Activated CD4-positive, alpha-beta memory T cell treated with anti-CD3 and anti-CD28 coated beads, Interleukin-2, amount 10 ng/mL, durations not matched to agents 7 days and 5 days (primary cell): Measurements from ENCODE around the gene SLCO2A1. TPM values are rescaled to one million over a fixed set of nuclear protein-coding genes. Genes with fewer than 3 reads are reported as not detected.

ENCODE experiments used
- CTCF ChIA-PET: fragments of 350-600 bp; sonication (Branson Sonifier 250); formaldehyde crosslinking; loops from one replicate; lab custom pipeline; 2021; ENCODE audit warnings: antibody characterized with exemption, inconsistent platforms; lab: Charles Lee
- POLR2A ChIA-PET: fragments of 350-600 bp; sonication (Branson Sonifier 250); formaldehyde crosslinking; loops from one replicate; lab custom pipeline; 2021; ENCODE audit warnings: antibody characterized with exemption; lab: Charles Lee
- DNase-seq: peaks from one replicate; pipeline ENCODE4 v3.0.0-alpha.2; 2020
- H3K27ac Mint-ChIP-seq: one replicate; pipeline ENCODE4 v1.8.0; 2021; ENCODE audit warnings: mild to moderate bottlenecking, mixed read lengths
- H3K27me3 Mint-ChIP-seq: one replicate; pipeline ENCODE4 v1.8.0; 2021; ENCODE audit warnings: mixed read lengths
- H3K36me3 Mint-ChIP-seq: one replicate; pipeline ENCODE4 v1.8.0; 2021; ENCODE audit warnings: low read depth, mixed read lengths
- H3K4me1 Mint-ChIP-seq: one replicate; pipeline ENCODE4 v1.8.0; 2021; ENCODE audit warnings: mixed read lengths
- H3K4me3 Mint-ChIP-seq: one replicate; pipeline ENCODE4 v1.8.0; 2021; ENCODE audit warnings: mild to moderate bottlenecking, mixed read lengths
- H3K9me3 Mint-ChIP-seq: one replicate; pipeline ENCODE4 v1.8.0; 2021; ENCODE audit warnings: mixed read lengths
- total RNA-seq, 2 experiments: library from RNA; stranded (reverse); gene quantifications; one replicate each; pipeline ENCODE4 v1.2.3, GENCODE V29; 2021

Gene SLCO2A1
- total RNA-seq, 2 experiments from 2014 or later = not detected

DNA sequence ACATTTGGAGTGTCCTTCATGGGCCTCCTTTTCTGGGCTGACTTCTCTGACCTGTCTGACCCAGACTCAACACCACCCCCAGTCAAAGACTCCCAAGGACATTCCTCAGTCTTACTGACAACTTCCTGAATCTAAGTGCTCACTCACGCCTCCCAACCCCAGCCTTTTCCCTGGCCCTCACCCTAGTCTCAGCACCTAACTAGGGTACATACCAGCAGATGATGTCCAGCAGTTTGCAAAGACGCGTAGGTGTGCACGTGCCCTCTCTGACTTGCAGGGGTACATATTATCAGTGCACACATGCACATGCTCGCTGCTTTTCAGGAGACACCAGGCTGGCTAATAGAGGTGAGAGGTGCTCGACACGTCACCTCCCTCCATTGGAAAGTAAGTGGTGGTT, 38.7 kb upstream of the SLCO2A1 start:
- DNase-seq = no peak
- Mint-ChIP-seq H3K27ac (no peak overlapping the region), H3K4me1 (no peaks in the 10 kb centered on the region), H3K4me3 (no peak overlapping the region), H3K9me3 (no peaks in the 10 kb centered on the region), H3K36me3 (no peaks in the 10 kb centered on the region), H3K27me3 (no peaks in the 10 kb centered on the region)
- CTCF ChIA-PET = no interaction called here
- POLR2A ChIA-PET = no interaction called here

DNA sequence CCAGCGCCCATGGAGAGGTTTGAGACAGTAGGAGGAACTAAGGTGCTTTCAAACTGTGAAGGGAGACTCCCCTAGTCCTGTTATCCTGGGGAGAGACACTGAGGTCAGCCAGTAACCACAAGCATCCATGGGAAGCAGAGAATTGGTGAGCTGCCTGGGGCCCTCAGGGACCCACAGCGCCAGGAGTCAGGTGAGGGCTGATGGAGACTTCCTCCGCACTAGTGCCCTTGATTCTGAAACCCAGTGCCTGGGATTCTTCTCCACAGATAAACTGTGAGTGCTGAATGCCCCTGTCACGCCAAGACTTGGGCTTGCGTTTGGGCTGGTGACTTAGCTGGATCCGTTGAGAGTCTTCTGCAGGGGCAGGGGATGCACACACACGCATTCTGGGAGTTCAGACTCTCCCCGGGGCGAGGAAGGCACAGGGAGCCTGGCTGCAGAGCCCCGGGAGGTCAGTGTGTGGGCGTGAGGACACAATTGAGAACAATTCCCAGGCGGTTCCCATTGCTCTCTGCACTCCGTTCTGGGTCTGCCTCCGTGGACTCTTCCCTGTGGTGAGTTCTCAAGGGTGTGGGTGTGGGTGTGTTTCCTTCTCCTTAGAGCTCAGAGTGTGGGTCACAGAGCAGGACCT, 37.9 kb upstream of the SLCO2A1 start:
- POLR2A ChIA-PET = no interaction called here
- no peak for DNase-seq
- H3K9me3 Mint-ChIP-seq = no peaks in the 10 kb centered on the region
- H3K4me3 Mint-ChIP-seq = no peak overlapping the region
- H3K4me1 Mint-ChIP-seq = no peaks in the 10 kb centered on the region
- H3K27me3 Mint-ChIP-seq = no peaks in the 10 kb centered on the region
- CTCF ChIA-PET = no interaction called here
- no peaks in the 10 kb centered on the region for H3K36me3 Mint-ChIP-seq
- H3K27ac Mint-ChIP-seq = no peak overlapping the region

DNA sequence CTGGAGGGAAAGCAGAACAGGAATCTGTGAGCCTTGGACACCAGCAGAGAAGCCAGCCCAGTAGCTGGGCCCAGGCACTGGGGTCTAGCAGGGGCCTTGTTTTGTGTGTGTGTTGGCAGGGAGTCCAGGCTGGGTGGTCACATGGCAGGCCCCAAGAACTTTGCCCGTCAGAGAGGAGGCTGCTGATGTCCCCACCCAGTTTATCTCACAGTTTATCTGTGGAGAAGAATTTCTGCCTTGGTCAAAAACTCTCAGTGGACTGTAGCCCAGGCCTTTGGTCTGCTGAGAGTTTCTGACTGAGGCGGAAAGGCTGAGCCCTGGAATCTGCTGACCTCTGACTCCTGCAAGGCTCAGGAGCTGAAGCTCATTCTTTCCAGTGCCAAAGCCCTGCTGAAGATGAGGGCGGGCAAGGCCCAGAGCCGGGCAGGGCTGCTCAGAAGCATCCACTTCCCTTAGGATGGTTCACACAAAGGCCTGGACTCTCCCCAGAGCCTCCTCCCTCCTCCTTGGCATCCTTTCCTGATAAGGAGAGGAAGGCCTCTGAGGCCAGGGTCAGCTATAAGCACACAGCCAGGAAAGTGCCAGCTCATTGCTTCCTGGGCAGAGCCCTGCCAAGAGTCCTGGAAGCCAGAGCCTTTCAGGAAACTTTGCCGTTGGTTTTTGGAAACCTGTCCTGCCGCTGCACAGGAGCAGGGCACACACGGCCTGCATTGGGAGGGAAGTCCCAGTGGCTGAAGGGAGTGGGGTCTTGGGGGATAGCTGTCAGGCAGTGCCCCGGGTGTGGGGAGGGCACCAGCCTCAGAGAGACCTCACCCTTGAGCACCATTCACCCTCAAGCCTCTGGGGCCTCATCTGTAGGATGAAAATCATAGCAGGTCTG, 37.2 kb upstream of the SLCO2A1 start:
- no peak for DNase-seq
- ChIA-PET CTCF (no interaction called here), POLR2A (no interaction called here)
- Mint-ChIP-seq H3K4me1 (no peaks in the 10 kb centered on the region), H3K27ac (no peak overlapping the region), H3K4me3 (no peak overlapping the region), H3K36me3 (no peaks in the 10 kb centered on the region), H3K27me3 (peaks cover 2% of the 10 kb centered on the region), H3K9me3 (no peaks in the 10 kb centered on the region)

DNA sequence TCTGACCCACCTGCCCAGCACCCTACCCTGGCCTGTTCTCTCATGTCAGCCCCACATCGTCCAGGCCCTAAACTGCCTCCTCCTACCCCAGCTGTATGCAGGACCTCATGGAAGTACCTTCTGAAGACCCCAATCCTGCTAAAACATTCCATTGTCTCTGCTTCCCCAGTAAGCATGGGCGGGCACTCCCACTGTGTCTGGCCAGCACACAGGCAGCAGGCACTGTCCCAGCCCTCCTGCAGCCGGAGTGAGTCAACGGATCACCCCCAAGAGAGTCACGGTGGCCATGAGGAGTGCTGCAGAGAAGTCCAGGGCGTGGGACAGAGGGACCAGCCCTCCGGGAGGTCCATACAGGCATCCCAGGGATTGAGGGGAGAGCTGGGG, 36.4 kb upstream of the SLCO2A1 start:
- peaks cover 4% of the 10 kb centered on the region for H3K27me3 Mint-ChIP-seq
- H3K9me3 Mint-ChIP-seq = no peaks in the 10 kb centered on the region
- H3K36me3 Mint-ChIP-seq = no peaks in the 10 kb centered on the region
- H3K4me1 Mint-ChIP-seq = no peaks in the 10 kb centered on the region
- DNase-seq = no peak
- H3K27ac Mint-ChIP-seq = no peak overlapping the region
- ChIA-PET CTCF (no interaction called here), POLR2A (no interaction called here)
- H3K4me3 Mint-ChIP-seq = no peak overlapping the region

DNA sequence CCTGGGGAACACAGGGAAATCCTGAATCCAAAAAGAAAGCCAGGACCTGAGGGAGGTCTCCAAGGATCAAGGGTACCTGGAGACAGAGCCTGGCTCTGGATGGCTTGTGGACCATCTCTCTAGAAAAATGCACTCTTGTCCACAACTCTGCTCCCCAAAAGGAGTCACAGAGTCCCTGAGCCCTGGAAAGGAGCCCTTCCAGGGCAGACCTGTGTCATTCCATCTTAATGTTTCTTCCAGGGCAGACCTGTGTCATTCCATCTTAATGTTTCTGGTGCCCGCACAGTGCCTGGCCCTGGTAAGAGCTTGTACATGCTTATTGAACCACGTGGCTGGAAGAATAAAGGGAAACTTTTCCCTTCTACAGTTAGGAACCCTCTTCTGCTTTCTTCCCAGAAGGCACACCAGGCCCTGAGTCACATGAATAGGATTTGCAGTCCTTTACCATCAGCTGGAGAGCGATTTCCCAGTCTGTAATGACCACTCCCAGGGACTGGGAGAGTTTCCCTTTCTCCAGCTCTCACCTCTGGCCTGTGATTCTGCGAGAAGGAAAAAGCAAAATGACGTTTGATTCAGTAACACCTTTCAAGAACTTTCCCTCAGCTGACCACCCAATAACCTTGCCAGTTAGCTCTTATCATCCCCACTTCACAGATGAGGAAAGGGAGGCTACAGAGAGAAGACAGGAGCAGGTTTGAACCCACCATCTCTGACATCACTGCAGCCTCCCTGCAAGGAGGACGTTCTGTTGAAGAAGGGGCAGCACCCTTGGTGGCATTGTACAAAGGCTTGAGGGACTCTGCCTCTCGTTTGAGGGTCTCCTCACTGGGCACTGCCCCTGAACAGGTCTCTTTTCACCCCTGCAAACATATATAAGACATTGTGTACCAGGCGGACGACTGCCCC, 35.8 kb upstream of the SLCO2A1 start:
- peaks cover 4% of the 10 kb centered on the region for H3K27me3 Mint-ChIP-seq
- no peak for DNase-seq
- CTCF ChIA-PET = interaction anchor here (0.6 kb wide), 1 partner anchor 188 kb away, joined by 4 read pairs; no protein-coding TSS in a partner anchor
- no peaks in the 10 kb centered on the region for H3K9me3 Mint-ChIP-seq
- H3K4me3 Mint-ChIP-seq = no peak overlapping the region
- POLR2A ChIA-PET = no interaction called here
- no peak overlapping the region for H3K27ac Mint-ChIP-seq
- H3K36me3 Mint-ChIP-seq = no peaks in the 10 kb centered on the region
- no peaks in the 10 kb centered on the region for H3K4me1 Mint-ChIP-seq

DNA sequence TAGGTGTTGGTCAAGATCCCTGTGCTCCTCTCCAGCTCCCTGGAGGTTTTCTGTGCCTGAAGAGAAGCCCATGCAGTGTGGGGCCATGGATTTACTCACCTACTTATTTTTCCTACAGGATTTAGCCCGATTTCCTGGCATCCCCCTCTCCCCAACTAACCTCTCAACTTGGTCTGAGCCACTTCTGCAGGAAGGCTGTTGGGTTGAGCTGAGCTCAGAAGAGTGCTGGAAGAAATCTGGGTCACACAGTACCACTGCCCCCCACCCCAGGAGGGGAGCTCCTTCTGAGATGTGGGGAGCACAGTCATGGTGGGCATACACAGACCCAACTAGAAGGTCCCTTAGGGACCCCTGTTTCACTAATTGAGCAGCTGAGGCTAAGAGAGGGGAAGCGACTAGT, 34.4 kb upstream of the SLCO2A1 start:
- DNase-seq = no peak
- H3K4me3 Mint-ChIP-seq = no peak overlapping the region
- peaks cover 6% of the 10 kb centered on the region for H3K27me3 Mint-ChIP-seq
- H3K27ac Mint-ChIP-seq = no peak overlapping the region
- ChIA-PET POLR2A (no interaction called here), CTCF (no interaction called here)
- H3K9me3 Mint-ChIP-seq = no peaks in the 10 kb centered on the region
- no peaks in the 10 kb centered on the region for H3K36me3 Mint-ChIP-seq
- H3K4me1 Mint-ChIP-seq = no peaks in the 10 kb centered on the region

- Mint-ChIP-seq H3K36me3 (no peaks in the 10 kb centered on the region), H3K4me3 (no peak overlapping the region), H3K9me3 (no peaks in the 10 kb centered on the region), H3K4me1 (no peaks in the 10 kb centered on the region), H3K27ac (no peak overlapping the region), H3K27me3 (peaks cover 8% of the 10 kb centered on the region)
- DNase-seq = no peak
- CTCF ChIA-PET = no interaction called here
- POLR2A ChIA-PET = no interaction called here
Measured at GRCh38 chr3:134061401-134061800, 31.7 kb upstream of the SLCO2A1 start.

DNA sequence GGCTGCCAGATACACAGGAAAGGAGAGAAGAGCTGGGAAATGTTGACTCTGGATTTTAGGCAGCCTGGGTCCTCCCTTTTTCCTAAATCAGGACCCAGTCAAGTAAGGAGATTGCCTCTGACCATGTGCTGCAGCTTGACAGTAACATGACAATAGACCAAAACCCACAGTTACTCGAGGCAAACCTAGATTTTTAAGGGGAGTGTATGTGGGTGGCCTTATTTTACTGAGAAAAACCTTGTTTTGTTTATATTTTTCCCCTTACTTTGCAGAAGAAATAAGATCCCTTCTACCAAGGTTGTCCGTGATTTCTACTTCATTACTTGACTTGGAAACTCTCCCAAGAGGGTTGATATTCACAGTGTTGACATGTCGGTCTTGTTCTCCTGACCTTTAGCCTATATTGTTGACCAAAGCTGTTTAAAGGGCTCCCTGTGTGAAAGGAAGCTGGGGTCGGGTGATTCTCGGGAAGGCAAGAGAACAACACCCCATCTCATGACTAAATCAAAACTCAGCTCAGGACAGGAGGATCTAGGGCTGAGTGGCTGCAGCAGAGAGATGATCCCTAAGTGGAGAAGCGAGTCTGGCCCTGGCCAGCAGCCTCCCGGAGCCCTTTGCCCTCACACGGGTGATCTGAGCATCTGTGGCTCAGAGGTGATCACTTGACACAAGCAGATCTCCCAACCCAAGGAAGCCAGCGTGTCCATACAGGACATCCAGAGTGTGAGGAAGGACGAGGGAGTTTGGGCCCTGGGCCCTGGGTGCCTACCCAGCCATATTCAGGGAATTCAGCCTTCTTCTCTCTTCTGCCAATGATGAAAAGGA, 31.0 kb upstream of the SLCO2A1 start:
- peaks cover 8% of the 10 kb centered on the region for H3K27me3 Mint-ChIP-seq
- DNase-seq = no peak
- no peak overlapping the region for H3K4me3 Mint-ChIP-seq
- H3K27ac Mint-ChIP-seq = no peak overlapping the region
- H3K36me3 Mint-ChIP-seq = no peaks in the 10 kb centered on the region
- POLR2A ChIA-PET = no interaction called here
- H3K4me1 Mint-ChIP-seq = no peaks in the 10 kb centered on the region
- no peaks in the 10 kb centered on the region for H3K9me3 Mint-ChIP-seq
- CTCF ChIA-PET = no interaction called here

- H3K36me3 Mint-ChIP-seq = no peaks in the 10 kb centered on the region
- ChIA-PET CTCF (no interaction called here), POLR2A (no interaction called here)
- H3K27ac Mint-ChIP-seq = no peak overlapping the region
- H3K27me3 Mint-ChIP-seq = peaks cover 8% of the 10 kb centered on the region
- no peak for DNase-seq
- no peaks in the 10 kb centered on the region for H3K9me3 Mint-ChIP-seq
- no peaks in the 10 kb centered on the region for H3K4me1 Mint-ChIP-seq
- H3K4me3 Mint-ChIP-seq = no peak overlapping the region
Measured at GRCh38 chr3:134059671-134060560, 30.2 kb upstream of the SLCO2A1 start.

GRCh38 chr3:134059035-134059601, 29.4 kb upstream of the SLCO2A1 start:
- H3K27me3 Mint-ChIP-seq = peaks cover 8% of the 10 kb centered on the region
- POLR2A ChIA-PET = no interaction called here
- H3K4me1 Mint-ChIP-seq = no peaks in the 10 kb centered on the region
- H3K9me3 Mint-ChIP-seq = no peaks in the 10 kb centered on the region
- H3K4me3 Mint-ChIP-seq = no peak overlapping the region
- no peaks in the 10 kb centered on the region for H3K36me3 Mint-ChIP-seq
- H3K27ac Mint-ChIP-seq = no peak overlapping the region
- DNase-seq = no peak
- CTCF ChIA-PET = no interaction called here

DNA sequence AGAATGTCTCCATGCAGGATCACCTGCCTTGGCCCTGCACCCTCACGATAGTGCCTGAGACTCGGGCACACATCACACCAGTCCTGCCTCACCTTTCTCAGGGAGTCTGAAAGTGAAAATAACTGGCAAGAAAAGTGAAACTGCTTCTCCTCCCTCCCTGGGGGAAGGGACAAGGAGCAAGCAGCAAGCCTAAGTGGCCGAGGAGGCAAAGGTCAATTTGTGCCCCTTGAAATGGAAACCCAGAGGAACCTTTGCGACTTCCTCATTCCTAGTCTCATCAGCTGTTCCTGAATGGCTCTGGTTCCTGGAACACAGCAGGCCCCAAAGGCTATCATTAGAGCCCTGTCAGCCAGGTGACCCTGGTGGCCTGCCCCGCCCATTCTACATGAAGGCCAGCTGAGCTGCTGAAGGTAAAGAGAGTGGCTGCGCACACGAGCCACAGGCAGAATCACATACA, 28.0 kb upstream of the SLCO2A1 start:
- POLR2A ChIA-PET = no interaction called here
- DNase-seq = no peak
- H3K9me3 Mint-ChIP-seq = no peaks in the 10 kb centered on the region
- no peak overlapping the region for H3K27ac Mint-ChIP-seq
- no peaks in the 10 kb centered on the region for H3K4me1 Mint-ChIP-seq
- H3K27me3 Mint-ChIP-seq = peaks cover 8% of the 10 kb centered on the region
- H3K36me3 Mint-ChIP-seq = no peaks in the 10 kb centered on the region
- CTCF ChIA-PET = no interaction called here
- H3K4me3 Mint-ChIP-seq = no peak overlapping the region
